ENCODE data around the gene SMCO2.

Gene SMCO2

GRCh38 chr12:27446436-27446835 is at the start of gene SMCO2:
SMCO2 (plus strand) TSS chr12:27446736; CDS start chr12:27470632, 23,896 bp downstream.
- DNase-seq (ENCODE audit: low read depth in 2 of 2): no peak

- no peak for DNase-seq (ENCODE audit: low read depth in 2 of 2)
These were observed 48.1 kb upstream of the SMCO2 start for GRCh38 chr12:27398466-27398865.

DNA sequence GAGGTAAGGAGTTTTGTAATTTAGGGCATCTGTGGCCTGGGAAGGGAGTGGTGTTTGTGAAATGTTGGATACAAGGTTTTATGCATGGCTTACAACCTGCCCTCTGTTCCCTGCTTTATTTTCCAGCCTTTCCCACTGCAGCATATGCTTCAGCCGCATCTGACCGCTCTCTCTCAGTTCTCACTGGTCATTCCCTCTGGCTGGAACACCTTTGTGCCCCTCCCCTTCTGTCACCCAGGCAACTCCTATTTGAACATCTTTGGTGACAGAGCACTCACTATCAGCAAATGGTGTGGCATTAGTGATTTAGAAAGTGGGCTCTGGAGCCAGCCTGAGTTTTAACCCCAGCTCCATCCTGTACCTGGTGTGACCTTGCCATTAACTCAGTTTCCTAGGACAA is 47.5 kb upstream of the SMCO2 start:
- DNase-seq (ENCODE audit: low read depth in 2 of 2): no peak

GRCh38 chr12:27400856-27401354 is 45.6 kb upstream of the SMCO2 start:
- DNase-seq (ENCODE audit: low read depth in 2 of 2): no peak

DNA sequence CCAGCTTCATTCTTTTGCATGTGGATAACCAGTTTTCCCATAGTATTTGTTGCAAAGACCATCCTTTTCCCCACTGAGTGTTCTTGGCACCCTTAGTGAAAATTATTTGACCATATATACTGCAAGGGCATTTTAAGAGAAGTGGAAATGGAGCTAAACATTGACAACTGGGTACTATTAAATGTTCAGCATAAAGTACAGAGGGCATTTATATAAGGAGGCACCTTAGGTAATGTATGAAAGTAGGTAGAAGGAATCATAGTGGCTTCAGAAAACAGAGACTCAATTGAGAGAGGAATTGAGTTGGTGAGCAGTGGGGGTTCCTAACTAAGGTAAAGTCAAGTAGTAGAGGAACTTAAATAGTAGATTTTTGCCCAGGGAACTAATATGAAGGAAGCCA is 34.5 kb upstream of the SMCO2 start:
- DNase-seq (ENCODE audit: low read depth in 2 of 2): no peak

GRCh38 chr12:27422697-27423096 is 23.8 kb upstream of the SMCO2 start:
- DNase-seq (ENCODE audit: low read depth in 2 of 2): no peak

DNA sequence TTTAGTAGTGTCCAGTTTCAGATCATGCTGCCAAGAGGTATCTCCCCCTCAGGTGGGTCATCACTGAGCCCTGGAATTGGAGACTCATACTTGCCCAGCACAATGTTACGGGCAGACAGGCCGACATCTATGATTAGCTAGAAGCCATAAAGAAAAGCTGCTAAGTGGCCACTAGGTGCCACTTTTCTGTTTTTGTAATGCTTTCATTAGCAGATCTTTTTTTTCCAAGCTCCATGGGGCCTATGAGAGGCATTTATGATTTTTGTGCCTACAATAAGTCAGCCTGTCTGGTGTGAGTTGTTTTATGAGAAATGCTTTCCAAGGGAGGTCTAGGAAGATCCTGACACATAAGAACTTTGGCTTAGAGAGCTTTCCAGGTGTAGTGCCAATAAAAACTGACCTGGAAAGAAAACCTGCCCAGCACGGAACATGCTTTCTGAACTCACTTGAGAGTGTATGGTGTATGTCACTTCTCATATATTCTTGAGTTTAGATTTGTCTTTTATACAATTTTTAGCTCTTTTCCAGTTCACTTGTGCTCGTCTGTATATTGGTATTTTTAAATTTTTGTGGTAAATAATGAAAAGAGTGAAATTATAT is 21.8 kb upstream of the SMCO2 start:
- no peak for DNase-seq (ENCODE audit: low read depth in 2 of 2)

GRCh38 chr12:27425306-27425705 is 21.2 kb upstream of the SMCO2 start:
- no peak for DNase-seq (ENCODE audit: low read depth in 2 of 2)

DNA sequence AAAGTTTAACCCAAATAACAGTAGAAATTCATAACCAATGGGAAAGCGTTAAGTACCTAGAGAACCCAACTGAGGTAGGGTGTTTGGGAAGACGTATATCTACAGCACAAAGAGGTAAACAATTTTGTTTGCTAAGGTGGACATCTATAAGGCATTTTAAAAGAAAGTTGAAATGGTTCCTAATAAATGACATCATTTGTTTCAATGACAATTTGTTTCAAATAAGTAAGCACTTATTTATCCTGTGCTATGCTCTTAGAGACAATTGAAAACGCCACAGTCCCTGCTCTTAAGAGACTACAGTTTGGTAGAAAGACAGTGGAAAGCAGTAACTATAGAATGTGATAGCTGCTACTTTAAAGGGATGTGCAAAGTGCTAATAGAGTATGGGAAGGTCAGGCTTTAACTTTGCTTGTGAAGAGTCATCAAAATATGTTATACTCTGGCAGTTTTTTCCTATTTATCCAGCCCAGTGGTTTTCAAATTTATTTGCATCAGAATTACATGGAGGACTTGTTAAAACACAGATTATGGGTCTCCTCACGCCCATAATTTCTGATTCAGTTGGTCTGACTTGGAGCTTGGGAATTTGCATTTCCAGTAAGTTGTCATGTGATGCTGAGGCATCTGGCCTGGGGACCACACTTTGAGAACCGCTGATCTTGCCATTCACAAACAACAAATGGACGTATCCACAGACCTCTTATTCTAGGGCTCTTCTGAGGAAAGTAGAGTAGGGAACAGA is 19.6 kb upstream of the SMCO2 start:
- no peak for DNase-seq (ENCODE audit: low read depth in 2 of 2)

DNA sequence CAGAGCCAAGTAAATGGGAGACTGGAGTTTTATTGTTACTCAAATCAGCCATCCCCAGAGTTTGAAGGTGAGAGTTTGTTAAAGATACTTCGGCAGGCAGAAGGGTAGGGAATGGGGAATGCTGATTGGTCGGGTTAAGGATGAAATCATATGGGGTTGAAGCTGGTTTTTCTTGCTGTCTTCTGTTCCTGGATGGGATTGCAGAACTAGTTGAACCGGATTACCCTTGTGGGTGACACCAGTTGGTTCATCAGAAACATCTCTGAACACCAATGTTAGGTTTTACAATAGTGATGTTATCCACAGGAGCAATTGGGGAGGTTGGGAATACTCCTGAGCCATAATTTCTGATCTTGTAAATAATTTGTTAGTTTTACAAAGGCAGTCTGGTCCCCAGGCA is 18.7 kb upstream of the SMCO2 start:
- DNase-seq (ENCODE audit: low read depth in 2 of 2): no peak

- DNase-seq (ENCODE audit: low read depth in 2 of 2): no peak
These were observed 18.1 kb upstream of the SMCO2 start for GRCh38 chr12:27428466-27428865.

- DNase-seq (ENCODE audit: low read depth in 2 of 2): no peak
These were observed 16.9 kb upstream of the SMCO2 start for GRCh38 chr12:27429606-27430005.

GRCh38 chr12:27431185-27431584 is 15.4 kb upstream of the SMCO2 start:
- no peak for DNase-seq (ENCODE audit: low read depth in 2 of 2)

GRCh38 chr12:27434673-27435565 is 11.6 kb upstream of the SMCO2 start:
- DNase-seq (ENCODE audit: low read depth in 2 of 2): peak in 1 of 2 donors; percentile 8

GRCh38 chr12:27436029-27436428 is 10.5 kb upstream of the SMCO2 start:
- no peak for DNase-seq (ENCODE audit: low read depth in 2 of 2)

GRCh38 chr12:27436768-27437167 is 9.8 kb upstream of the SMCO2 start:
- DNase-seq (ENCODE audit: low read depth in 2 of 2): no peak

GRCh38 chr12:27437839-27438238 is 8.7 kb upstream of the SMCO2 start:
- DNase-seq (ENCODE audit: low read depth in 2 of 2): no peak

GRCh38 chr12:27447761-27448160 is 1.2 kb downstream of the SMCO2 start:
- no peak for DNase-seq (ENCODE audit: low read depth in 2 of 2)

DNA sequence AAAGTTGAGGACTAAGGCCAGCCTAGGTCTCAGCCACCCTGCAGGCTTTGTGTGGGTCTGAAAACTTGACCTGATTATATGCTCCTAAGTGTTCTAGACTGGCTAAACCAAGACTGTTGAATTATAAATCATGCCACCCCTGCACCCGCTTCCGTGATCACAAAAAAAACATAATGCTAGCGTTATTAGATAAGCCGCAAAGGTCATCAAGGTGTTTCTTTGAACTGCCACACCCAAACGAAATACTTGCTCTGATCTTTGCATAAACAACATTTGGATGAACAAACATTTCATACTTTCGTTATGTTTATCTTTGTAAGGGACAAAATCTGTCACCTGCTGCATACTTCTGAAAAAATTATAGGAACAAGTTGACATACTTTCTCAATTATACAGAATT is 2.5 kb downstream of the SMCO2 start:
- no peak for DNase-seq (ENCODE audit: low read depth in 2 of 2)

DNA sequence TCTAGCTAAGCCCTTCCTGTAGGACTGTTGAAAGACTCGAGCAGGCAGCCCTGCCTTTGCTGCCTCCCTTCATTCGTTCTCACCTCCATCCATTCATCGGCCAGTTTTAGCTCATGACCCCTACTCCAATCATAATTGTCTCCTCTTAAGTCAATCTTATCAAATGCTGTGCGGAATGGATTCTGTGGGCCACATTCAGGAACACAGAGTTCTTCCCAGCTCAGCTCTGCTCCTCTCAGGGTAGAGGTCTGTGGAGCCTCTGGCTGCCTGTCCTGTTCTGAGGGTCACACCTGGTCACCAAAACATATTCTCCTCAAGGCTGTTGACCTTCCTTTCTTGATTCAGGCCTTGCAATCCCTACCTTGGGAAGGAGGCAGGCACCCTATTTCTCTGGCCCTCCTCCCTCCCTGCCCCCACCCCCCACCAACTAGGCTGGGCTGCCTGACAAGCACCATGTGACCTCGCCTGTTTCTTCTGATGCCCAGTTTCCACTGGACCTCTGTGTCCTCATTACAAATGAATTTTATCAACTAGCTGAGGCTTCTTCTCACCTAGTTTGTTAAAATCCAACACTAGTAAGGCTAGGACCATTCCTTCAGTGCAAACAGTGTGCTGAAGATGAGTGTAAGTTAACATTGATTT is 3.5 kb downstream of the SMCO2 start:
- no peak for DNase-seq (ENCODE audit: low read depth in 2 of 2)

- no peak for DNase-seq (ENCODE audit: low read depth in 2 of 2)
These were observed 4.7 kb downstream of the SMCO2 start for GRCh38 chr12:27451036-27451825.
